GM18508 (cell line): ENCODE results near the gene MEF2D.

Experiments
- ATAC-seq: cut with Tn5 transposase; IDR thresholded peaks from one replicate; pipeline ENCODE4 v1.9.1; 2021; ENCODE audit warnings: moderate number of reproducible peaks; ENCODE audit not compliant: insufficient read depth, unreplicated experiment

The MEF2D gene

GRCh38 chr1:156455362-156455761 is 45.2 kb downstream of the MEF2D start:
- ATAC-seq: no peak

- ATAC-seq: no peak
Observed at GRCh38 chr1:156452907-156453306, 47.7 kb downstream of the MEF2D start.

GRCh38 chr1:156451505-156452160 is 48.9 kb downstream of the MEF2D start:
- ATAC-seq: no peak

GRCh38 chr1:156448134-156448967 is 52.2 kb downstream of the MEF2D start:
- ATAC-seq: no peak

- ATAC-seq: no peak
Observed at GRCh38 chr1:156445789-156446263, 54.7 kb downstream of the MEF2D start.

GRCh38 chr1:156444407-156445001 is 56.1 kb downstream of the MEF2D start:
- ATAC-seq: no peak

GRCh38 chr1:156443286-156443685 is 57.3 kb downstream of the MEF2D start:
- no peak for ATAC-seq

- no peak for ATAC-seq
Observed at GRCh38 chr1:156440654-156441437, 59.7 kb downstream of the MEF2D start.

GRCh38 chr1:156439777-156440183 is 60.8 kb downstream of the MEF2D start:
- no peak for ATAC-seq

- no peak for ATAC-seq
Observed at GRCh38 chr1:156439036-156439776, 61.4 kb downstream of the MEF2D start.

- no peak for ATAC-seq
Observed at GRCh38 chr1:156438278-156438987, 62.1 kb downstream of the MEF2D start.

- ATAC-seq: no peak
Observed at GRCh38 chr1:156437037-156437867, 63.3 kb downstream of the MEF2D start.

- ATAC-seq: no peak
Observed at GRCh38 chr1:156436141-156437036, 64.2 kb downstream of the MEF2D start.

GRCh38 chr1:156435545-156436140 is 64.9 kb downstream of the MEF2D start:
- ATAC-seq: no peak

- ATAC-seq: no peak
Observed at GRCh38 chr1:156434989-156435544, 65.5 kb downstream of the MEF2D start.

- ATAC-seq: no peak
Observed at GRCh38 chr1:156433602-156434001, 67.0 kb downstream of the MEF2D start.

- ATAC-seq: no peak
Observed at GRCh38 chr1:156433032-156433431, 67.5 kb downstream of the MEF2D start.
